Small intestine (tissue), 7 donors: ENCODE data around the gene SIK2. TPM values are rescaled to one million over a fixed set of nuclear protein-coding genes. Genes with fewer than 3 reads are reported as not detected.
A peak's percentile ranks its signal among the peaks of the same experiment; 100 is the strongest.

Experiments
- DNase-seq, 2 donors: peaks; one replicate each; pipeline versions ENCODE4 v3.0.0 to v3.0.0-alpha.2; 2013
- FAIRE-seq: peaks from 2 replicates; lab custom pipeline; 2012; peaks lifted over from hg19 to GRCh38; lab: Jason Lieb, UNC
- H3K27ac ChIP-seq, 3 donors: one replicate each; pipeline ENCODE4 v1.5.1; 2013; ENCODE audit warnings: low read length in 2 of 3, mild to moderate bottlenecking in 2 of 3, control low read depth in 1 of 3, inconsistent platforms in 1 of 3, low read depth in 1 of 3, moderate library complexity in 1 of 3
- H3K27me3 ChIP-seq, 3 donors: one replicate each; pipeline ENCODE4 v1.6.1; 2013; ENCODE audit warnings: low read length in 3 of 3, inconsistent platforms in 1 of 3; ENCODE audit not compliant: control insufficient read depth in 3 of 3, insufficient read depth in 3 of 3
- H3K36me3 ChIP-seq, 3 donors: one replicate each; pipeline ENCODE4 v1.6.1; 2013; ENCODE audit warnings: low read length in 3 of 3, inconsistent platforms in 1 of 3, low read depth in 1 of 3, mild to moderate bottlenecking in 1 of 3, moderate library complexity in 1 of 3; ENCODE audit not compliant: control insufficient read depth in 3 of 3, insufficient read depth in 2 of 3
- H3K4me1 ChIP-seq, 3 donors: one replicate each; pipeline ENCODE4 v1.6.1; 2013; ENCODE audit warnings: low read length in 2 of 3, inconsistent platforms in 1 of 3, low read depth in 1 of 3, mild to moderate bottlenecking in 1 of 3, moderate library complexity in 1 of 3; ENCODE audit not compliant: control insufficient read depth in 3 of 3, insufficient read depth in 2 of 3
- H3K4me3 ChIP-seq, 3 donors: one replicate each; pipeline ENCODE4 v1.5.1; 2013; ENCODE audit warnings: low read length in 3 of 3, control low read depth in 1 of 3, inconsistent platforms in 1 of 3, low read depth in 1 of 3, mild to moderate bottlenecking in 1 of 3, moderate library complexity in 1 of 3
- H3K9me3 ChIP-seq, 2 donors: one replicate each; pipeline ENCODE4 v1.6.1; 2013; ENCODE audit warnings: low read depth in 1 of 2, low read length in 1 of 2; ENCODE audit not compliant: control insufficient read depth in 2 of 2, insufficient read depth in 1 of 2
- WGBS, 3 donors: extraction: QIAGEN DNeasy Blood & Tissue Kit; methylation state at CpG; one replicate each; pipeline ENCODE4 v1.1.7; 2013; 5-methylcytosine and 5-hydroxymethylcytosine counted together
- polyA plus RNA-seq, 4 donors: library from polyadenylated mRNA; stranded (reverse) in 3 of 4; unstranded in 1 of 4; fragments of 200-250 nt in 3 of 4; fragments of 120-200 nt in 1 of 4; gene quantifications; one replicate each; pipeline versions ENCODE4 v1.2.1 to v1.2.3, GENCODE V29; 2013
- donor health status: healthy with polysubstance abuse.
- donor health status: control.
- donor health status: control.
- donor health status: Bipolar disorder and iron deficiency.
- donor health status: healthy.

The SIK2 gene
- polyA plus RNA-seq, 4 donors = 3.8 to 22.5 (median 5.6) TPM

- Histone ChIP-seq H3K4me1 (peaks cover 0 to 36% (median 0%) of the 10 kb centered on the region in 3 donors), H3K9me3 (no peaks in the 10 kb centered on the region), H3K36me3 (peaks cover 17 to 70% (median 19%) of the 10 kb centered on the region in 3 donors), H3K27ac (no peak overlapping the region), H3K27me3 (no peaks in the 10 kb centered on the region), H3K4me3 (no peak overlapping the region)
- no peak for FAIRE-seq
- WGBS, 3 donors = 86 to 94% (median 91%) methylated on average over 9 of the region's 9 CpGs
- DNase-seq = no peak
Observed at GRCh38 chr11:111726301-111726713, 124.1 kb downstream of the SIK2 start.

- Histone ChIP-seq H3K27me3 (no peaks in the 10 kb centered on the region), H3K4me3 (no peak overlapping the region), H3K9me3 (no peaks in the 10 kb centered on the region), H3K36me3 (peaks cover 13 to 70% (median 15%) of the 10 kb centered on the region in 3 donors), H3K4me1 (peaks cover 0 to 27% (median 0%) of the 10 kb centered on the region in 3 donors), H3K27ac (peak overlapping the region in 1 of 3 donors; percentile 1)
- DNase-seq = no peak
- no peak for FAIRE-seq
- WGBS, 3 donors = 79 to 88% (median 81%) methylated on average over 7 of the region's 7 CpGs
Observed at GRCh38 chr11:111727431-111727830, 125.2 kb downstream of the SIK2 start.

- DNase-seq = no peak
- Histone ChIP-seq H3K4me1 (peaks cover 0 to 29% (median 0%) of the 10 kb centered on the region in 3 donors), H3K27me3 (no peaks in the 10 kb centered on the region), H3K36me3 (peaks cover 5 to 61% (median 8%) of the 10 kb centered on the region in 3 donors), H3K9me3 (no peaks in the 10 kb centered on the region), H3K27ac (peak overlapping the region in 2 of 3 donors; percentile 17 to 67), H3K4me3 (no peak overlapping the region)
- no peak for FAIRE-seq
- WGBS, 3 donors = 80 to 92% (median 90%) methylated on average over 10 of the region's 10 CpGs
Observed at GRCh38 chr11:111729071-111729830, 127.0 kb downstream of the SIK2 start.

GRCh38 chr11:111729831-111730311, 127.6 kb downstream of the SIK2 start:
- H3K4me3 ChIP-seq = no peak overlapping the region
- H3K27ac ChIP-seq = peak overlapping the region in 2 of 3 donors; percentile 17 to 67
- FAIRE-seq = no peak
- WGBS, 3 donors = 65 to 89% (median 87%) methylated on average over 9 of the region's 9 CpGs
- peaks cover 0 to 35% (median 0%) of the 10 kb centered on the region in 3 donors for H3K4me1 ChIP-seq
- DNase-seq = no peak
- H3K9me3 ChIP-seq = no peaks in the 10 kb centered on the region
- H3K27me3 ChIP-seq = no peaks in the 10 kb centered on the region
- peaks cover 2 to 61% (median 2%) of the 10 kb centered on the region in 3 donors for H3K36me3 ChIP-seq

GRCh38 chr11:111730871-111731591, 128.8 kb downstream of the SIK2 start:
- no peaks in the 10 kb centered on the region for H3K27me3 ChIP-seq
- DNase-seq (peak; percentile 46 to 69), FAIRE-seq (no peak)
- no peaks in the 10 kb centered on the region for H3K9me3 ChIP-seq
- no peak overlapping the region for H3K4me3 ChIP-seq
- H3K27ac ChIP-seq = peak overlapping the region in 1 of 3 donors; percentile 32
- 60 to 71% (median 66%) methylated on average over 22 of the region's 22 CpGs for WGBS, 3 donors
- H3K36me3 ChIP-seq = peaks cover 2 to 67% (median 2%) of the 10 kb centered on the region in 3 donors
- H3K4me1 ChIP-seq = peaks cover 0 to 38% (median 0%) of the 10 kb centered on the region in 3 donors

- H3K36me3 ChIP-seq = peaks cover 0 to 68% (median 2%) of the 10 kb centered on the region in 3 donors
- H3K27ac ChIP-seq = peak overlapping the region in 1 of 3 donors; percentile 53
- H3K4me3 ChIP-seq = no peak overlapping the region
- no peaks in the 10 kb centered on the region for H3K27me3 ChIP-seq
- FAIRE-seq = no peak
- WGBS, 3 donors = 89 to 97% (median 93%) methylated on average over 5 of the region's 5 CpGs
- no peaks in the 10 kb centered on the region for H3K9me3 ChIP-seq
- DNase-seq = no peak
- peaks cover 0 to 44% (median 0%) of the 10 kb centered on the region in 3 donors for H3K4me1 ChIP-seq
Observed at GRCh38 chr11:111731821-111732220, 129.6 kb downstream of the SIK2 start.

- H3K9me3 ChIP-seq = no peaks in the 10 kb centered on the region
- H3K4me1 ChIP-seq = peaks cover 0 to 51% (median 0%) of the 10 kb centered on the region in 3 donors
- peak overlapping the region in 2 of 3 donors; percentile 16 to 90 for H3K27ac ChIP-seq
- DNase-seq (no peak), FAIRE-seq (no peak)
- no peaks in the 10 kb centered on the region for H3K27me3 ChIP-seq
- H3K36me3 ChIP-seq = peaks cover 0 to 66% (median 0%) of the 10 kb centered on the region in 3 donors
- 56 to 85% (median 80%) methylated on average over 7 of the region's 7 CpGs for WGBS, 3 donors
- H3K4me3 ChIP-seq = no peak overlapping the region
Observed at GRCh38 chr11:111733016-111733415, 130.8 kb downstream of the SIK2 start.

- Histone ChIP-seq H3K4me3 (no peak overlapping the region), H3K27ac (peak overlapping the region; percentile 22 to 90 (median 65)), H3K9me3 (no peaks in the 10 kb centered on the region), H3K4me1 (peaks cover 0 to 57% (median 0%) of the 10 kb centered on the region in 3 donors), H3K36me3 (peaks cover 0 to 66% (median 0%) of the 10 kb centered on the region in 3 donors), H3K27me3 (no peaks in the 10 kb centered on the region)
- WGBS, 3 donors = 67 to 83% (median 82%) methylated on average over 9 of the region's 9 CpGs
- FAIRE-seq (no peak), DNase-seq (no peak)
Observed at GRCh38 chr11:111733611-111734088, 131.4 kb downstream of the SIK2 start.
